GM19025 (cell line): ENCODE results near the gene SLC38A10.

Experiments
- ATAC-seq: cut with Tn5 transposase; IDR thresholded peaks from one replicate; pipeline ENCODE4 v1.9.1; 2021; ENCODE audit warnings: mild to moderate bottlenecking, low read depth, moderate library complexity; ENCODE audit not compliant: unreplicated experiment

Gene SLC38A10

DNA sequence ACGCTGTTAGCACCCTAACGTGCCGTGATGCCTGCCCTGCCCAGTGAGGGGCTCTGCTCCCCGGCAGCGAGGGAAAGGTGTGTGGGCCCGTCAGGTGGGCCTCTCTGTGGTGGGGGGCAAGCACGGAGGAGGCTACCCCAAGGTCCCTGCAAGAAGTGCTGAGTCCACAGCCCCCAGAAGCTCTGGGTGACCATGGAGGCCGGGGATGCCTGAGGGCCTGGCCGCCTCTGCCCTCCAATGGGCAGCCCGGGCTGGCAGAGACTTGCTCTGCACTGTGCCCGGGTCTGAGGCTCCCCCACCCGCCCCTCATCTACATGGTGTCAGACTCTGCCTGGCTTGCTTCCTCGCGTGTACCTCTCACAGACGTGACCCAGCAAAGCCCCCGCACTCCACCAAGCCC, 12.2 kb downstream of the SLC38A10 start:
- ATAC-seq = no peak

DNA sequence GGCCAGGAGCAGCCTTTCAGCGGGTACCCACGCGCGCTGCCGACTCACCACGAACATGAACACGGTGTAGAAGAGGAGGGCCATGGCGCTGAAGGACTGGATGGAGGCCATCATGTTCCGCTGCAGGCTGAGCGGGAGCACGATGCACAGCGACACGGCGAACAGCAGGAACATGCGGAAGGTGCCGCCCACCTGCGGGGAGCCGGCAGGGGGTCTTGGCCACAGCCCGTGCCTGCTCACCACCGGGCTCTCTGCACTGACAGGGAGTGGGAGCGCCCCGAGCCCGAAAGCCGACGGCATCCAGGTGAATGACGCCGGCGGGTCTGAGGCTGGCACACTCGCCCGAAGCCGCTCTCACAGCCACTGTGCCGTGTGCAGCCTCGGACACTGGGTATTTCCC, 13.0 kb downstream of the SLC38A10 start:
- no peak for ATAC-seq

DNA sequence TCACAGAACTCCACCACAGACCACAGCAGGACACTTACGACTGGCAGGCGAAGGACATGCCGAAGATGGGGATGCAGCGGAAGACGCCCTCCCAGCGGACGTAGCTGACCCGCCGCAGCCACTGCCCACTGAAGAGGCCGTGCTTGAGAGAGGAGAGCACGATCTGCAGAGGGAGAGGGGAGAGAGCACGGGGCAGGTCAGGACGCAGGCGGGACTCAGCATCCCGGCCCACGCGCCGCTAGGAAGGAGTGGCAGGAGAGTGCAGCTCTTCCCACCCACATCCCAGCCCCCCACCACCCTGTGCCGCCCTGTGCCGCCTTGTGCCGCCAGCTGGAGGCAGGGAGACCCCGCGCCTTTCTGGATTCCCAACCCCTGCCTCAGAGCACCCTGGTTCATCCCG, 14.5 kb downstream of the SLC38A10 start:
- no peak for ATAC-seq

DNA sequence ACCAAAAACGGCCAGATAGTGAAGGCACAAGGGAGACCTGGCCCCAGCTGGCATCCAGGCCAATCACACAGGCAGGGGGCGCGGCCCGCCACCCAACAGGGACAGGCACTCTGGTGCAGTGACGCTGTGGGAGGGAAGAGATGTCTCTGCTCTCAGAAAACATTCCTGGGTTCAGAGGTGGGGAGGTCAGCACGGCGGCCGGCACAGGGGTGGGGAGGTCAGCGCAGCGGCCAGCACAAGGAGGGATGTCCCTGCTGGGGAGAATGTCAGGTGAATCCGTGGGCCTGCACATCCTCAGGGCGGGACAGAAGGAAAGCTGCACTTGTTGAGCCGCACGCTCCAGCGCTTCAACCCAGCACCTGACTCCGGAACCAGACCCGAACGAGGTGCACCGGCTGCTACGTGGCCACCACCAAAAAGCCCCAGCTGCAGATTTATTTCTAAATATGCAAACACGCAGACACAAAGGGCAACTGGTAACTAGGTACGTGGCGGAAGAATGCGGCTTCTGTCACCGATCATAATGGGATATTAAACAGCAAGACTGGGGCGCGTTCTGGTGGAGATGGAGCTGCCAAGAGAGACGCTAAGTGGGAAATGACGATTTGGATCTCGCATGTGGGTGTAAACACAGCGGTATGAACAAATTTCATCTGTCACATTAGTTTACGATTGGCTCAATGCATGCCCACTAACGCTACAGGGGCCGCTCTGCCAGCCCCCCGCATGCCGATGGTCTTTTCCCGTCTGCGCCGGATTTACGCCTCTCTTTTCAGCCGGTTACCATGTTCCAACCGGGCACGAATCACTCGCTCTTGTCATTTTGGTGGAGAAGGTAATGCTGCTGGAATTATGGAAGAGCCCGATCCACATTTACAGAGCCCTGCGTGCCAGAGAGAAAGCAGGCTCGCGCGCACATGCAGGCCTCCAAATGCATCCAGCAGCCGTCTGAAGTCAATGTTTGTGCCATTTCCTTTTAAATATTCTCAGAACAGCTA, 15.5 kb downstream of the SLC38A10 start:
- no peak for ATAC-seq

DNA sequence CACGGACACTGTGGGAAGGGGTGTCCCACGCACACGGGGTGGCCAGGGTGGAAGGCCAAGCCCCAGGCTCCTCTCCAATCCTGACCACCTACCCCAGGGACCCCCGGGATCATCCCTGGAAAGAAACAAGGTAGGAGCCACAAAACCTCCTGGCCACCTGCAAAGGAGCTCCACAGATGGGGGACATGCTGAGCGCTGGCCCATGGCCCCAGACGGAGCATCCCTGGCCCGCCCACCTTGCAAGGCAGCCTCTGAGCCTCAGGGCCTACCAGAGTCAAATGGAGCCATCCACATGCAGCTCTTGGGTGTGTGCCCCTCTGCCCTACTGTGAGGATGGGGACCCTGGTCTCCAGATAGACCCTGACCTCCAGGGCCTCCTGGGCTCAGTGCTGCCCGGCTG, 16.3 kb downstream of the SLC38A10 start:
- no peak for ATAC-seq

DNA sequence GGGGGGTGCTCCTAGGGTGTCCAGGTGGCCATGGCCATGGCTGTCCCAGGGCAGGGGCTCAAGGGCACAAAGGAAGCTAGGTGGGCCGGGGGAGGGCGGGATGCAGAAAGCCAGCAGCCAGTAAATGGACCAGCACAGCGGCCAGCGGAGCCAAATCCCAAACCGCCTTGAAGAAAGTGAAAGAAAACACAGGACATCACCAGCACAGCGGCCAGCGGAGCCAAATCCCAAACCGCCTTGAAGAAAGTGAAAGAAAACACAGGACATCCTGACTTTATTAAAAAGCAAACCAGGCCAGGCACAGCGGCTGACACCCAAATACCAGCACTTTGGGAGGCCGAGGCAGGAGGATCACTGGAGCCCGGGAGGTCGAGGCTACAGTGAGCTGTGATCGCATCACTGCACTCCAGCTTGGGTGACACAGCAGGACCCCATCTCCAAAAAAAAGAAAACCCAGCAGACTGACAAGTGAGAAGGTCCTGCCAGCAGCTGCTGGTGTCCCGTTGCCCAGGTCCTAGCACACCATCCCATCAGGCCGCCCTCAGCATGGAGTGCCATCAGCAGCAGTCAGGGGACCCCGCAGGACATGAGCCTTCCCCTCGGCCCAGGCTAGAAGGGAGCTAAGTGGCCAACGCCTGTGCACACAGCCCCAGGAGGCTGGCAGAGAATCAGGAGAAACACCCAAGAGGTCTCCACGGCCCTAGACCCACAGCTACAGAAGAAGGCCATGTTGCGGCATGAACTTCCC, 17.0 kb downstream of the SLC38A10 start:
- ATAC-seq = no peak

DNA sequence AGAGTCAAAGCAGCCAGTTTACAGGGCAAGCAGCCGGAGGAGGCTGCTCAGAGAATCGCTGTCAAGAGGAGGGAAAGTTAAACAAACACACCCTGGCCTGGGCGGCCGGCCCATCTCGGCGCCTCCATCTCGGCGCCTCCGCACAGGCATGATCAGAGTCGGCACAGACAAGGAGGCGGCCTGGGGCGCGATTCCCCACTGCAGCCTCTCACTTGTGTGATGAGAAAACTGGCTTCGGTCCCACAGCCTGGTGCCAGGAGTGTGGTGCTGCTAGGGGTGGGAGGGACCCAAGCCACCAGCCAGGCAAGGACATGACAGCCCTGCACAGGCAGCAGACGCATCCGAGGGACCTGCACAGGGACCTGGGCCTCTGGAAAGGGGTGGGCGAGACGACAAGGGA, 17.7 kb downstream of the SLC38A10 start:
- no peak for ATAC-seq

DNA sequence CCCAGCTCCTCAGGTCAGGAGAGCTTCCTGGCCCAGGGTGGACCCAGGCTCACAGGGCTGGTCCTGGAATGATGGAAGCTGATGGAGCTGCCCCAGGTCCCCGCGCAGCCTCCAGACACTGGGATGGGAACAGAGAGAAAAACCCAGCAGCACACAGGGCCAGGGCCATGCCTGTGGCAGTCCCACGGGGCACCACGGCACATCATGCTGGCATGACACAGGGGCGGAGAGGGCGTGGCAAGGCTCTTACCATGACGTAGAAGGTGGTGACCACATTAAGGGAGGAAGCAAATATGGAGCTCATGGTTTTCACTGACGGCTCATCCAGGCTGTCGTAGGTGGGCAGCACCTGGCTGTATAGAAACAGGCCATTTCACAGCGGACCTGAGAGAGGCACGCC, 18.3 kb downstream of the SLC38A10 start:
- no peak for ATAC-seq

DNA sequence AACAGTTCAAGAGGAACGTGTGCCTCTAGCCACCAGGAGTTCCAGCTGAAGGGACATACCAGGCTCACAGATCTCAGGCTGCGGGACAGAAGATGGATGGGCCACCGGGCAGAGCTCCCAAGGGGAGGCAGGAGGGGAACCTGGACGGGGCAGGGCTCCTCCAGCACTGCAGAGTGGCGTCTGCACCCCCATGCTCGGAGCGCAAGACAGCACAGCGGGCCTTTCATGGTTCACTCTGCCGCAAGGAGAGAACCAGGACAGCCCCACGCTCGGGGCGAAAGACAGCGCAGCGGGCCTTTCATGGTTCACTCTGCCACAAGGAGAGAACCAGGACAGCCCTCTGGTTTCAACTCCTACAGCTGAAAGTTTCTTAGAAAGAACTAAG, 20.6 kb downstream of the SLC38A10 start:
- no peak for ATAC-seq

DNA sequence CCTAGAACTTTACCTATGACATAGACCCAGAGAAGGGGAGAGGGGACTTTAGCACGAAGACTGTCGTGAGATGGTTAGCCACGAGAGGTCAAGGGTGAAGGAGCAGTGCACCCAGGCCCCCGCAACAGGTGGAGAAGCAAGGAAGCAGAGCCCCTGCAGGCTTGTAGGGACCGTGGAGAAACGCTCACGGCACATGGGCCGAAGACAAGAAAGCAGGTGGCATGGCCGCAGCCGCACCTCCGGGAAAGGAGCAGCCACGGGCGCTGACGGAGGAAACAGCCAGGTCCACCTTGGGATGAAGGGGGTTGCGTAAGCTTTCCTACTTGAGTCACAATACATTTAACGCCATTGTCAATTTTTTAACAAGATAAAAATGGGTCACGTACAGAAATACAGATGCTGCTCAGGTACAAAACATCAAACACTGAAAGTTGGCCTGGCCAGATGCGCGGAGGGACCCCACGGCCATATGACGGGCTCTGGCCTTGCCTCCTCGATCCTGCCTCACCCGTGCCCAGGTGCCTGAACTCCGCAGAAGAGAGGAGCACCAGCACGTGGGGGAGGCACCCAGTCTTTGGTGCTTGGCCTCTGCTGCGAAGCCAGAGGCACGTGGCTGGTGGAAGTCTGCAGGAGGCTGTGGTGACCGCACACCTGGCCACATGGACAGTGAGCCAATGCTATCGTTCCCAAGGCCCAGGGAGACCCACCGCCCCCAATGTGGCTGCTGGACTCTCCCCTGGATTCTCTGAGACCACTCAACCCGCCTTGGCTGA, 21.2 kb downstream of the SLC38A10 start:
- ATAC-seq = no peak

DNA sequence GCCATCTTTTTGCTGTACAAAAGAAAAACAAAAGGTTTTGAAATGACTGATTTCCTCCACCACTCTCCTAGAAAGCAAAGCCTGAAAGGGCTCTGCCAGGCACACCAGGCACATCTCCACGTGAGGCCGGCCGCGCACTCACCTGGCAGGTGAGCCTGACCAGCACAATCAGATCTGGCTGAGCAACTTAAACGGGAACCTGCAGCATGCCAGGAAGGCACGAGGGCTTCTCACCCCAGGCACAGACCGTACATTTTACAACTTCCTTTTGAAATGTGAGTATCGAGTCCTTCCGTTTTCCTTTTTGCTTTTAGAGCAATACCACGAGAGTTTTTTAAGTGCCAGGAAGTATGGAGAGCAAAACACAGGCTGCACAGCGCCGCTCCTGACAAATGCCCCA, 22.5 kb downstream of the SLC38A10 start:
- ATAC-seq = no peak

DNA sequence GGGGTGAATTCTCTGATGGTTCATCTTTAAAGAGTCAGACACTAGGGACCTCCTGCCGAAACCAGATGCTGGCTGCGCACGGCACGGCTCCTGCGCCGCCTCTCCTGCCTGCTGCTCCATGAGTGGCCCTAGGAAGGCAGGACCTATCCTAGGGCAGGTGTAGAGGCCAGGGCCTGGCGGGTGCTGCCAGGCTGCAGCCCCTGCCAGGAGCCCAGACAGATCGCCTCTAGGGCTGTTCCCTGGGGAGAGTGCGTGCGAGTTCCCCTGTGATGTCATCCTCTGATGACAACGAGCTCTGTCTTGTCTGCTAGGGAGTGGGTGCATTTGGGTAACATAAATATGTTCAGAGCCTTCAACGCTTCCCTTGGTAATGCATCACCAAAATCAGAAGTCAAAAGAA, 23.9 kb downstream of the SLC38A10 start:
- no peak for ATAC-seq

DNA sequence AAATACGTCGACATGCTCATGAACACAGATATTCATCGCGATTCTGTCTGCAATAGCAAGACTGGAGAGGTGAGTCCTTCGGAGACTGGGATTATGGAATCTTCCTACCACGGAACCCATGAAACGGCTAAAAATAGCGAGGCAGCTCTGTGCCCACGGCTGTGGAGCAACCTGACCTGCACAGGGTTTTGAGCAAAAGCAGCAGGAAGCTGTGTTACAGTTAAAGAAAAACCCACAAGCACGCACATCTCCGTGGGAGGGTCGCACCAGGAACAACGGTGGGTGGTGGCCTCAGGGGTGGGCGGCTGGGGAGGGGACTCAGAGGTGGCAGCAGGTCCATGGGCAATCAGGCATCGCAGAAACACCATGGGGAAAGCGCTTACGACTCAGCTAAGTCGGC, 24.8 kb downstream of the SLC38A10 start:
- ATAC-seq = no peak

DNA sequence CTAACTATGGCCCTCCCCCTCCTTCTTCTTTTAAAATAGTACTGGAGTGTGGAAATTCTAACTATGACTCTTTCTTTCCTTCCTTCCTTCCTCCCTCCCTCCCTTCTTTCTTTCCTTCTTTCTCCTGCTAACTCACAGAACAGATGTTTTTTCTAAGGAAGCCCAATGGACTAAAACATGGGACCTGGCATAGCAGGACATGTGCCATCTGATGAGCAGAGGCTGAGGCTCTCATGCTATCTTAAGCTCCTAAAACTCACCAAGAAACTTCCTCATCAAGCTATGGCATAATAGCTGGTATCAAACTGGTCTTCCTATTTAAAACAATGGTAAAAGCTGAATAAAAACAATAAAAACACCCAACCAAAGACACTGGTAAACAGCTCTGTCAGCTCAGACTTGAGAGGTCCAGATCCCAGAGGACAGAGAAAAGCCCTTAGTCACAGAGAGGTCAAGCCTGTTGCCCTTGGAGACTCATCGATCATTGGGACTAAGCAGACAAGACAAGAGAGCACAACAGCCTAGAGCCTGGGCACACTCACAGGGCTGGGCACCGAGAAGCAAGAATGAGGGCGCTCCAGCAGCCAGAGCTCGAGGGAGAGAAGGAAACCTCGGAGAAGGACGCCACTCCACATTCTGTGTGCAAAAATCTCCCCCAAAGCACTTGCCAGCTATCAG, 27.6 kb downstream of the SLC38A10 start:
- no peak for ATAC-seq

DNA sequence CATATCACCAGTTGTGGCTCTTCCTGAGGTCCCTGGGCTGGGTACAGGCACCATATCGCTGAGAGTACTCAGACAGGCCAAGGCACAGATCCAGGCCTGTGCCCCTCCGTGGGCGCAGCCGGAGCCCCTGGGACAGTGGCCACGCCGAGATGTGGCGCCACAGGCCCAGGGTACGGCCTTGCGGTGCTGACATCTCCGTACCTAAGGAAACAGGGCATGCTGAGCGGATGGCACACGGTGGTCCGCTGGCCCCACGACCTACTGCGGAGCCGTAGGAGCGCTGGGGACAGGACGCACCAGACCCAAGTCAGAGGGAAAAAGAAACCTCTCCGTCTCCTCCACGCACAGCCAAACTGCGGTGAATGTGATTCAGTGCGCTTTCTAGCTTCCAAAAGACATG, 29.5 kb downstream of the SLC38A10 start:
- no peak for ATAC-seq

DNA sequence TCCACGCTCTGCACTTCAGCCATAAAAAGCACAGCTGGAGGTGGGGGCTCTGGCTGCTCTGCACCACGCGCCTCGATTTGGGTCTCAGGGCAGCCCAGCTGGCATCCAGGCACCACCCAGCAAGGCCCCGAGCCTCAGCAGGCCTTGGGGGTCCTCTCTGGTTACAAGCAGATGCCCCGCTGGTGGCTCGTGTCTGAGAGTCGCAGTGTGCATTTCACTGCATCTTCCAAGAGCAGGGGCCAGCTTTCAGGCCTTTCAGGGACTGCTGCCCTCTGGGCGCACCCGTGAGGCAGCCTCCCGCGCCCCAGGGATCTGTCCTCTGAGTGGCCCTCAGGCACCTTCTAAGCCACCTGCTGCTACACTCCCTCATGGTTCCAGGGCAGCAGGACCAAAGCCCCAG, 30.5 kb downstream of the SLC38A10 start:
- no peak for ATAC-seq

DNA sequence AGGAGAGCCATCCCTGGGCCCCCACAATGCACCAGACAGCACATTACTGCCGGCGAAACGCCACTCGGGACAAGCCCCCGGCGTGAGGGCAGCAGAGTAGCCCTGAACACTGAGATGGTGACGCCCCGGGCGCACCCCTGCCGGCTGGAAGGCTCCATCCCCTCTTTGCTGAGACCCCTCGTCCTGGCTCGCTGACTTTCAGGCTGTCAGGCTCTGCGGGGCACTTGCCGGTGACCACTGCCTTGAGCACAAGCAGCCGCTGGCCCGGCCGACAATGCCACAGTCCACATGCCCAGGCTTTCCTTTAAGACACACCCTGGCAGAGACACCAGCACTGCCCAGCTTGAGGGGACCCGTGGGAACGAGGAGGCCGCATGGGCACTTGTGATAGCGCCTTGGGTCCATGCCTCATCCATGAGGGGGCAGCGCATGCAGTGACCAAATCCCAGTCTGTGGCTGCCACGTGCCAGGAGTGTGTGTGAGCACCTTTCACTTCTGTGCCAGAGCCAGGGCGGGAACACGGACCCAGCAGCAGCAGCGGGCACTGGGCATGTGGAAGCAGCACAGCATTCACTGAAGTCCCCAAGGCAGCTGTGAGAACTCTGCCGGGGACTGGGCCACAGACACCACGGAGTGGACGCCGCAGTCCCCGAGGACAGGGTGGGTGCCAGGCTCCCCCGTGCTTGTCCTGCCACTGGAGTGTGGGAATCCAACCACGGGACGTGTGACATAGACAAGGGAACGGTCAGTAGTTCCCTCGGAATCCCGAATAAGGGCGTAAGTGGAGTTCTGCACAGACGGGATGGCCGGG, 31.5 kb downstream of the SLC38A10 start:
- no peak for ATAC-seq

DNA sequence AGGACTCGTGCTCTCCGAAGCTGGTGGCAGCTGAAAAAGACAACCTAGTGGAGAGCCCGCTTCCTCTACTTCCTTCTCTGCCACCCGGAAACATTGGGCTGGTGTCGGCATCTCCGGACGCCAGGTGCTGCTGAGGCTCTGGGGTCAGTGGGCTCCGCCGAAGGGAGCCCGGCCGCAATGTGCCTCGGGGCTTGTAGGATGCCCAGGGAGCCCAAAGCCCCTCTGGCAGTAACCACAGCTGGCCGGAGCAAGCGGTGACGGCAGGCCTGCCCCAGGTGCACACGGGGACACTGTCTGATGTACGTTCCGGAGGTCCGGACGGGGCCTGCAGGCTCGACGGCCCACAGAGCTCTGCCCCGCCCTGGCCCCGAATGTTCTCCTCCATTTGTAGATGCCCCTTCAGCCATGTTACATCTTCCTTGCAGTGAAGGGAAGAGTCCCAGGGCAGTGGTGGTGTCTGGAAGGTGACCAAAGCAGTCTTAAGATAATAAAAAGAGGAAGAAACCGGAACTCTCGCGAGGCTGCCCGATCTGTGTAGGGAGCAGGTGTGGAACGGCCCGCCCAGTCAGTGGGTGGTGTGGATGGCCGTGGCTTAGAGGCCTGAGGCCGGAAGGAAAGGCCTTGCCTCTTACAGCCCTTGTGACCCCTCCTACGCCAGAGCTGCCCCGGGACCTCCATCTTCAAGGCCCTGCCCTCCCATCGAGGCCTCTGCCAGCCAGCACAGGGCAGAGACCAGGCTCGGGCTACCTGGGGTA, 33.3 kb downstream of the SLC38A10 start:
- no peak for ATAC-seq

DNA sequence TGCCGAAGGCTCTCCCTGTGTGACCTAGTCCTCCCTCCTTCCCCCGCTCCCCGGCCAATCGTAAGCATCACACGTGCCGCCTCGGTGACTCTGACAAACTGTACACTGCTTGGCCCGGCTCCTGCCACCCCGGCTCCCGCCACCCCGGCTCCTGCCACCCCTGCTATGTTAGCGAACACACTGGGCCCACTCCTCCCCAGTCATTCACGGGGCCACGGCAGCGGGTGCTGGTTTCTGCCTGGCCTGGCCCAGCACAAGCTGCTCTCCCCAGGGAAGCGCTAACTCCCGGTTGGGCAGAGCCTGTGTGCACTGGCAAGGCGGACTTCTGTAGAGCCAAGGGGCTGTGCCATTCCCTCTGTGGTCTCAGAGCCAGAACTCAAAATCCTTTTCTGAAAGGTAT, 34.0 kb downstream of the SLC38A10 start:
- no peak for ATAC-seq
